ENCODE data around the gene ELP2.

- TF ChIP-seq, protein P1, sequence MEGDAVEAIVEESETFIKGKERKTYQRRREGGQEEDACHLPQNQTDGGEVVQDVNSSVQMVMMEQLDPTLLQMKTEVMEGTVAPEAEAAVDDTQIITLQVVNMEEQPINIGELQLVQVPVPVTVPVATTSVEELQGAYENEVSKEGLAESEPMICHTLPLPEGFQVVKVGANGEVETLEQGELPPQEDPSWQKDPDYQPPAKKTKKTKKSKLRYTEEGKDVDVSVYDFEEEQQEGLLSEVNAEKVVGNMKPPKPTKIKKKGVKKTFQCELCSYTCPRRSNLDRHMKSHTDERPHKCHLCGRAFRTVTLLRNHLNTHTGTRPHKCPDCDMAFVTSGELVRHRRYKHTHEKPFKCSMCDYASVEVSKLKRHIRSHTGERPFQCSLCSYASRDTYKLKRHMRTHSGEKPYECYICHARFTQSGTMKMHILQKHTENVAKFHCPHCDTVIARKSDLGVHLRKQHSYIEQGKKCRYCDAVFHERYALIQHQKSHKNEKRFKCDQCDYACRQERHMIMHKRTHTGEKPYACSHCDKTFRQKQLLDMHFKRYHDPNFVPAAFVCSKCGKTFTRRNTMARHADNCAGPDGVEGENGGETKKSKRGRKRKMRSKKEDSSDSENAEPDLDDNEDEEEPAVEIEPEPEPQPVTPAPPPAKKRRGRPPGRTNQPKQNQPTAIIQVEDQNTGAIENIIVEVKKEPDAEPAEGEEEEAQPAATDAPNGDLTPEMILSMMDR (IDR thresholded peaks at IDR 0.05; ENCODE audit: control extremely low read depth in 1 of 3, insufficient read depth in 1 of 3, low read depth in 1 of 3, low read length in 3 of 3) = peak in 1 of 3 experiments; percentile 0; a peak in 1 of 4 replicates
- TF ChIP-seq CHD2 (IDR thresholded peaks at IDR 0.05; ENCODE audit: low read length) (no peak), EP300 (IDR thresholded peaks at IDR 0.05; ENCODE audit: borderline replicate concordance in 1 of 2, low read depth in 2 of 2, low read length in 2 of 2) (no peak; a peak in 1 of 3 replicates), POLR2A (IDR thresholded peaks at IDR 0.05; ENCODE audit: control extremely low read depth in 1 of 2, low read depth in 2 of 2, low read length in 2 of 2) (peak in 1 of 2 experiments; percentile 81; a peak in 2 of 3 replicates), SP2 (IDR thresholded peaks at IDR 0.05; ENCODE audit: low read length) (no peak), JUN (IDR thresholded peaks at IDR 0.05; ENCODE audit: low read depth, low read length) (peak; percentile 63; the same call in 1 of the 2 replicates), CTBP2 (IDR thresholded peaks at IDR 0.05; ENCODE audit: borderline replicate concordance, insufficient read depth, insufficient read length, low read length) (no peak)
These were observed at the start of gene ELP2, which contains the start of gene SLC39A6 for GRCh38 chr18:36129300-36130038.
